DND-41 (cell line): ENCODE data around the gene PLAGL2.

ENCODE experiments used
- CTCF ChIP-seq: IDR thresholded peaks from 2 replicates; pipeline ENCODE4 v1.5.1; 2012; ENCODE audit warnings: borderline replicate concordance, low read length, moderate library complexity, mild to moderate bottlenecking; ENCODE audit not compliant: poor library complexity, severe bottlenecking; ENCODE audit errors: extremely low read depth
- EZH2 ChIP-seq: IDR thresholded peaks from 3 replicates; pipeline ENCODE4 v1.6.1; 2012; ENCODE audit warnings: borderline replicate concordance, low read depth, mild to moderate bottlenecking, moderate library complexity, low read length, inconsistent platforms; ENCODE audit not compliant: severe bottlenecking

DNA sequence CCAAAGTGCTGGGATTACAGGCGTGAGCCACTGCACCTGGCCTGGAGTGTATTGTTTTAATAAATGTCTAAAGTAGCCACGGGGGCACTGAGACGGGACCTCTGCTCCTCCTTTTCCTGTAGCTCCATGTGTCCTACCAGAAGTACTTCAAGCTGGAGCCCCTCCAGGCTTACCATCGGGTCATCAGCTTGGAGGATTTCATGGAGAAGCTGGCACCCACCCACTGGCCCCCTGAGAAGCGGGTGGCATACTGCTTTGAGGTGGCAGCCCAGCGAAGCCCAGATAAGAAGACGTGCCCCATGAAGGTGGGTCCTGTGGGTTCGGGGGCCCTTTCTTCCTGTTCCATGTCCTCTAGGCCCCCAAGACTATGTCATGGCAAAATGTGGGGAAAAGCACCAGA lies 7.6 kb upstream of the PLAGL2 start:
- no peak for TF ChIP-seq EZH2
- TF ChIP-seq CTCF = no peak
